WI38 (cell line): ENCODE data around the gene CLRN3.

Experiments used
- H3K4me3 ChIP-seq: 2 replicates; pipeline ENCODE4 v1.5.1; 2011; ENCODE audit warnings: low read depth, mild to moderate bottlenecking, control low read depth, low read length
- CTCF ChIP-seq: IDR thresholded peaks from 2 replicates; pipeline ENCODE4 v1.5.1; 2012; ENCODE audit warnings: low read depth, mild to moderate bottlenecking, control low read depth, low read length

CLRN3 gene

GRCh38 chr10:127852456-127852855 lies 40.3 kb downstream of the CLRN3 start:
- no peak overlapping the region for H3K4me3 ChIP-seq
- TF ChIP-seq CTCF = no peak

- TF ChIP-seq CTCF = no peak
- no peak overlapping the region for H3K4me3 ChIP-seq
Observed at GRCh38 chr10:127851661-127852194, 41.0 kb downstream of the CLRN3 start.

- H3K4me3 ChIP-seq = no peak overlapping the region
- no peak for TF ChIP-seq CTCF
Observed at GRCh38 chr10:127850944-127851343, 41.8 kb downstream of the CLRN3 start.

- no peak overlapping the region for H3K4me3 ChIP-seq
- no peak for TF ChIP-seq CTCF
Observed at GRCh38 chr10:127849921-127850320, 42.8 kb downstream of the CLRN3 start.

GRCh38 chr10:127849224-127849623 lies 43.5 kb downstream of the CLRN3 start:
- no peak for TF ChIP-seq CTCF
- no peak overlapping the region for H3K4me3 ChIP-seq

- H3K4me3 ChIP-seq = no peak overlapping the region
- no peak for TF ChIP-seq CTCF
Observed at GRCh38 chr10:127848226-127848625, 44.5 kb downstream of the CLRN3 start.

- TF ChIP-seq CTCF = no peak
Observed at GRCh38 chr10:127845756-127846155, 47.0 kb downstream of the CLRN3 start.

More at GRCh38 chr10:127845756-127846155, 47.0 kb downstream of the CLRN3 start:
- H3K4me3 ChIP-seq = no peak overlapping the region
